Tibial nerve (tissue), 4 donors: ENCODE data around the gene EOGT.

Experiments used
- CTCF ChIP-seq, 5 experiments: fragments of 200-600 bp in 3 of 5; fragments of 450-650 bp in 2 of 5; sonication (generic) in 3 of 5; IDR thresholded peaks; one replicate each; pipeline ENCODE4 v1.5.1; 2016 to 2019; ENCODE audit warnings: antibody characterized with exemption in 5 of 5, mild to moderate bottlenecking in 3 of 5, moderate library complexity in 2 of 5
- EP300 ChIP-seq, 2 donors: sonication (generic); formaldehyde crosslinking; IDR thresholded peaks; one replicate each; pipeline ENCODE4 v1.6.1; 2017; ENCODE audit warnings: antibody characterized with exemption in 2 of 2, mild to moderate bottlenecking in 1 of 2
- POLR2A ChIP-seq, 2 donors: fragments of 450-650 bp; IDR thresholded peaks; one replicate each; pipeline ENCODE4 v1.6.1; 2017; ENCODE audit warnings: antibody characterized with exemption in 2 of 2, mild to moderate bottlenecking in 2 of 2, moderate library complexity in 2 of 2

- no peak for TF ChIP-seq EP300 (IDR thresholded peaks at IDR 0.05)
- no peak for TF ChIP-seq CTCF (IDR thresholded peaks at IDR 0.05)
- TF ChIP-seq POLR2A (IDR thresholded peaks at IDR 0.05) = no peak
Measured at GRCh38 chr3:69016901-69017300, 3.4 kb upstream of the EOGT start.
